A673 (cell line): ENCODE measurements around the gene KLK12.

Experiments
- EZH2 ChIP-seq: fragments of 200-600 bp; sonication (generic); IDR thresholded peaks from 2 replicates; pipeline ENCODE4 v1.6.1; 2017; ENCODE audit warnings: borderline replicate concordance, low read depth, mild to moderate bottlenecking, mixed read lengths, antibody characterized with exemption, low read length; ENCODE audit not compliant: poor library complexity, severe bottlenecking
- TF ChIP-seq, protein P1 (sequence below): fragments of 300-800, 200-600 bp; sonication (generic); conservative IDR thresholded peaks from 2 replicates; pipeline ENCODE4 v1.5.1; 2017; ENCODE audit warnings: low read depth, mild to moderate bottlenecking, antibody characterized with exemption, low read length, moderate library complexity, mixed read lengths

- TF ChIP-seq, protein P1, sequence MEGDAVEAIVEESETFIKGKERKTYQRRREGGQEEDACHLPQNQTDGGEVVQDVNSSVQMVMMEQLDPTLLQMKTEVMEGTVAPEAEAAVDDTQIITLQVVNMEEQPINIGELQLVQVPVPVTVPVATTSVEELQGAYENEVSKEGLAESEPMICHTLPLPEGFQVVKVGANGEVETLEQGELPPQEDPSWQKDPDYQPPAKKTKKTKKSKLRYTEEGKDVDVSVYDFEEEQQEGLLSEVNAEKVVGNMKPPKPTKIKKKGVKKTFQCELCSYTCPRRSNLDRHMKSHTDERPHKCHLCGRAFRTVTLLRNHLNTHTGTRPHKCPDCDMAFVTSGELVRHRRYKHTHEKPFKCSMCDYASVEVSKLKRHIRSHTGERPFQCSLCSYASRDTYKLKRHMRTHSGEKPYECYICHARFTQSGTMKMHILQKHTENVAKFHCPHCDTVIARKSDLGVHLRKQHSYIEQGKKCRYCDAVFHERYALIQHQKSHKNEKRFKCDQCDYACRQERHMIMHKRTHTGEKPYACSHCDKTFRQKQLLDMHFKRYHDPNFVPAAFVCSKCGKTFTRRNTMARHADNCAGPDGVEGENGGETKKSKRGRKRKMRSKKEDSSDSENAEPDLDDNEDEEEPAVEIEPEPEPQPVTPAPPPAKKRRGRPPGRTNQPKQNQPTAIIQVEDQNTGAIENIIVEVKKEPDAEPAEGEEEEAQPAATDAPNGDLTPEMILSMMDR = no peak
- TF ChIP-seq EZH2 = no peak
These were observed 31.5 kb downstream of the KLK12 start for GRCh38 chr19:51003316-51003715.
